Testis (tissue), 3 donors: ENCODE measurements around the gene LGALS4. TPM values are rescaled to one million over a fixed set of nuclear protein-coding genes. Genes with fewer than 3 reads are reported as not detected.

Experiments
- DNase-seq: peaks from one replicate; pipeline ENCODE4 v3.0.0-alpha.2; 2019
- H3K27ac ChIP-seq, 2 donors: fragments of 200-600 bp; sonication (generic); one replicate each; pipeline ENCODE4 v1.5.1; 2019
- H3K27me3 ChIP-seq: fragments of 200-600 bp; sonication (generic); one replicate; pipeline ENCODE4 v1.5.1; 2019
- H3K36me3 ChIP-seq: fragments of 200-600 bp; sonication (generic); one replicate; pipeline ENCODE4 v1.5.1; 2017; ENCODE audit warnings: low read depth; ENCODE audit errors: missing control alignments
- H3K4me1 ChIP-seq: fragments of 200-600 bp; sonication (generic); one replicate; pipeline ENCODE4 v1.5.1; 2019
- H3K4me3 ChIP-seq, 2 donors: fragments of 200-600 bp; sonication (generic); one replicate each; pipeline ENCODE4 v1.5.1; 2017 to 2019
- H3K9me3 ChIP-seq: fragments of 200-600 bp; sonication (generic); one replicate; pipeline ENCODE4 v1.5.1; 2017
- CTCF ChIP-seq, 3 experiments: fragments of 450-650 bp in 2 of 3; fragments of 200-600 bp in 1 of 3; sonication (generic) in 1 of 3; IDR thresholded peaks; one replicate each; pipeline ENCODE4 v1.5.1; 2016 to 2019; ENCODE audit warnings: antibody characterized with exemption in 3 of 3, mild to moderate bottlenecking in 2 of 3, moderate library complexity in 1 of 3
- POLR2A ChIP-seq: fragments of 450-650 bp; IDR thresholded peaks from one replicate; pipeline ENCODE4 v1.6.1; 2017; ENCODE audit warnings: antibody characterized with exemption, mild to moderate bottlenecking, moderate library complexity
- WGBS, 2 donors: methylation state at CpG; one replicate each; pipeline ENCODE4 v1.1.5; 2018; 5-methylcytosine and 5-hydroxymethylcytosine counted together
- intact Hi-C: fragments of 100-400 bp; cut with DNase I; formaldehyde crosslinking; loops from one replicate; pipeline ENCODE4 v1.15.1; 2023; ENCODE audit warnings: low total_unique reads
- polyA plus RNA-seq: library from polyadenylated mRNA; stranded (reverse); fragments of 350-450 nt; fragmentation: Illumina TruSeq; extraction: RNeasy Lipid Tissue Mini Kit (QIAGEN cat#74804); gene quantifications from one replicate; pipeline ENCODE4 v1.2.3, GENCODE V29; 2014; ENCODE audit warnings: low read depth, low replicate concordance; ENCODE audit not compliant: insufficient read depth
- total RNA-seq, 2 donors: library from RNA; depleted of rRNA; stranded (reverse); fragments of >200 nt; gene quantifications; one replicate each; pipeline ENCODE4 v1.2.3, GENCODE V29; 2016

The LGALS4 gene
- total and polyA plus RNA-seq, 3 donors from 2014 or later, result 1.6 to 1.9 (median 1.6) TPM

- 86 to 88% methylated on average over 14 to 17 of the region's 17 CpGs for WGBS, 2 donors
- Histone ChIP-seq H3K4me1 (peaks cover 11% of the 10 kb centered on the region), H3K36me3 (peaks cover 7% of the 10 kb centered on the region), H3K9me3 (no peaks in the 10 kb centered on the region), H3K27ac (no peak overlapping the region), H3K4me3 (no peak overlapping the region), H3K27me3 (no peaks in the 10 kb centered on the region)
- no peak for TF ChIP-seq CTCF (IDR thresholded peaks at IDR 0.05)
- TF ChIP-seq POLR2A, result no peak
- intact Hi-C loops, result no loop called here
- no peak for DNase-seq
Measured at GRCh38 chr19:38842439-38843174, 29.9 kb upstream of the LGALS4 start.

GRCh38 chr19:38841787-38842438 is 29.2 kb upstream of the LGALS4 start:
- intact Hi-C loops, result no loop called here
- H3K4me1 ChIP-seq, result peaks cover 4% of the 10 kb centered on the region

DNA sequence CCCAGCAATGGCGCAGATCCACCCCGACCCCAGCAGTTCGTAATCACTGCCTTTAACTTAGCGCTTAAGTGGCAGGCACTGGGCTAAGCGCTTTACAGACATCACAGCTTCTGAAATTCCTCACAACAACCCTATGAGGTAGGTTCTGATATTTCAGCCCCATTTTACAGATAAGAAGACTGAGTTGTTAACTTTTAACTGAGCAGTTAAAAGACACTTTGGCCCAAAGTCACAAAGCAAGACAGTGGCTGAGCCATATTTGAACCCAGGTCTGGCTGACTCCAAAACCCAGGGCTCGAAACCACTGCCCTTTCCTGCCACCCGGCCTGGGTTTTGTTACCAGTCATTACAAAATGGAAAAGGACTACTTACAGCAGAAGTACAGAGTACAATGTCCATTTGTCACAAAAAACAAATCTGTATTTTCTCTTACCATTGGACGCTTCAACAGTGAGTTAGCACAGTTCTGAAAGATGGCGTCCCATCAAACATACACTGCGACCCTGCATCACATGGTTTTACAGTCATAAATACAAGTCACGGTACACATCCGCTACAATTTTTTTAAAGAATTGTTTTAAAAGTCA is 28.5 kb upstream of the LGALS4 start:
- 88 to 93% methylated on average over 12 of the region's 12 CpGs for WGBS, 2 donors
- H3K9me3 ChIP-seq, result no peaks in the 10 kb centered on the region
- intact Hi-C loops, result no loop called here
- peaks cover 7% of the 10 kb centered on the region for H3K36me3 ChIP-seq
- no peak for TF ChIP-seq CTCF (IDR thresholded peaks at IDR 0.05)
- no peak for TF ChIP-seq POLR2A
- no peak overlapping the region for H3K27ac ChIP-seq
- H3K4me3 ChIP-seq, result no peak overlapping the region
- DNase-seq, result no peak
- no peaks in the 10 kb centered on the region for H3K27me3 ChIP-seq
- H3K4me1 ChIP-seq, result peaks cover 3% of the 10 kb centered on the region

More at GRCh38 chr19:38841787-38842438, 29.2 kb upstream of the LGALS4 start:
- Histone ChIP-seq H3K36me3 (peaks cover 7% of the 10 kb centered on the region), H3K9me3 (no peaks in the 10 kb centered on the region), H3K27ac (no peak overlapping the region), H3K27me3 (no peaks in the 10 kb centered on the region), H3K4me3 (no peak overlapping the region)
- WGBS, 2 donors, result 91 to 92% methylated on average over 19 of the region's 19 CpGs
- DNase-seq, result no peak
- TF ChIP-seq CTCF (IDR thresholded peaks at IDR 0.05), result no peak
- TF ChIP-seq POLR2A, result no peak

GRCh38 chr19:38840583-38840968 is 27.8 kb upstream of the LGALS4 start:
- no peak for DNase-seq
- Histone ChIP-seq H3K4me3 (no peak overlapping the region), H3K27ac (no peak overlapping the region), H3K9me3 (no peaks in the 10 kb centered on the region), H3K4me1 (peaks cover 3% of the 10 kb centered on the region), H3K27me3 (no peaks in the 10 kb centered on the region), H3K36me3 (peaks cover 6% of the 10 kb centered on the region)
- no peak for TF ChIP-seq POLR2A
- no peak for TF ChIP-seq CTCF (IDR thresholded peaks at IDR 0.05)
- intact Hi-C loops, result no loop called here
- WGBS, 2 donors, result 58 to 76% methylated on average over 5 of the region's 5 CpGs
